Upper lobe of right lung (tissue), 1 donor: ENCODE data around the gene CDYL. TPM values are rescaled to one million over a fixed set of nuclear protein-coding genes. Genes with fewer than 3 reads are reported as not detected.
A peak's percentile ranks its signal among the peaks of the same experiment; 100 is the strongest.

ENCODE experiments used
- ATAC-seq: fragments of 200-7000 bp; cut with Tn5 transposase; one replicate; pipeline ENCODE4 v1.9.1; 2020; ENCODE audit warnings: mild to moderate bottlenecking, moderate library complexity
- DNase-seq: peaks from one replicate; pipeline ENCODE4 v3.0.0-alpha.2; 2020
- H3K27ac ChIP-seq: fragments of 200-600 bp; one replicate; pipeline ENCODE4 v1.8.0; 2022
- H3K27me3 ChIP-seq: fragments of 200-600 bp; one replicate; pipeline ENCODE4 v1.8.0; 2022; ENCODE audit warnings: mild to moderate bottlenecking
- H3K36me3 ChIP-seq: fragments of 200-600 bp; one replicate; pipeline ENCODE4 v1.8.0; 2022
- H3K4me1 ChIP-seq: fragments of 200-600 bp; one replicate; pipeline ENCODE4 v1.8.0; 2022
- H3K4me3 ChIP-seq: fragments of 200-600 bp; one replicate; pipeline ENCODE4 v1.8.0; 2022; ENCODE audit warnings: mild to moderate bottlenecking
- H3K9me3 ChIP-seq: fragments of 200-600 bp; one replicate; pipeline ENCODE4 v1.8.0; 2022
- intact Hi-C: fragments of 100-400 bp; cut with DNase I; formaldehyde crosslinking; loops from one replicate; pipeline ENCODE4 v1.11.0; 2022
- total RNA-seq: library from RNA; stranded (reverse); fragmentation: NEBNext Ultra II Directional; extraction: Animal tissue kit (Norgen Biotek cat#: 25700); gene quantifications from one replicate; pipeline ENCODE4 v1.2.1, GENCODE V29; 2021
- TF ChIP-seq, protein P1 (sequence below): fragments of 200-600 bp; IDR thresholded peaks from one replicate; pipeline ENCODE4 v1.8.0; 2022; ENCODE audit warnings: antibody characterized with exemption
- donor health status: DM: no; HTN: yes; CAD: no; lungs with severe emphysema.

Gene CDYL
- total RNA-seq, 1 donor from 2014 or later, result 40.8 TPM

DNA sequence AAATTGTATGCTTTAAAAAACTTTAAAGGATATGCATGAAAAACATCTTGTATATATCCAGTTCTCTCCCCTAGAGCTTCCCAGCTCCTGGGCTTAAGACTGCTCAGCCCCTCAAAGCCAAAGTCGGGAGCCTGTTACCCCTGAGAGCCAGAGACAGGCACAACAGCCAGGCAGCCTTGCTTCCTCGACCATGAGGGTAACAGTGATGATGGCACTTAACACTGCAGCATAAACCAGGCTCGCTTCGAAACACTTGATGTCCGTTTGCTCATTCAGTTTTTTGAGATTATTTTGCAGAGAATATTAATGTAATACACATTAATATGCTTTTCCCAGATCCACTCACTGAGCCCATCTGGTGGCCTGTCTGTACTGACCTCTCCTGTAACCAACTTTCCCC, 180.4 kb downstream of the CDYL start:
- Histone ChIP-seq H3K27ac (no peak overlapping the region), H3K4me3 (no peak overlapping the region), H3K9me3 (no peaks in the 10 kb centered on the region), H3K36me3 (peaks cover 33% of the 10 kb centered on the region), H3K4me1 (no peaks in the 10 kb centered on the region), H3K27me3 (no peaks in the 10 kb centered on the region)
- intact Hi-C loops, result no loop called here
- TF ChIP-seq, protein P1, sequence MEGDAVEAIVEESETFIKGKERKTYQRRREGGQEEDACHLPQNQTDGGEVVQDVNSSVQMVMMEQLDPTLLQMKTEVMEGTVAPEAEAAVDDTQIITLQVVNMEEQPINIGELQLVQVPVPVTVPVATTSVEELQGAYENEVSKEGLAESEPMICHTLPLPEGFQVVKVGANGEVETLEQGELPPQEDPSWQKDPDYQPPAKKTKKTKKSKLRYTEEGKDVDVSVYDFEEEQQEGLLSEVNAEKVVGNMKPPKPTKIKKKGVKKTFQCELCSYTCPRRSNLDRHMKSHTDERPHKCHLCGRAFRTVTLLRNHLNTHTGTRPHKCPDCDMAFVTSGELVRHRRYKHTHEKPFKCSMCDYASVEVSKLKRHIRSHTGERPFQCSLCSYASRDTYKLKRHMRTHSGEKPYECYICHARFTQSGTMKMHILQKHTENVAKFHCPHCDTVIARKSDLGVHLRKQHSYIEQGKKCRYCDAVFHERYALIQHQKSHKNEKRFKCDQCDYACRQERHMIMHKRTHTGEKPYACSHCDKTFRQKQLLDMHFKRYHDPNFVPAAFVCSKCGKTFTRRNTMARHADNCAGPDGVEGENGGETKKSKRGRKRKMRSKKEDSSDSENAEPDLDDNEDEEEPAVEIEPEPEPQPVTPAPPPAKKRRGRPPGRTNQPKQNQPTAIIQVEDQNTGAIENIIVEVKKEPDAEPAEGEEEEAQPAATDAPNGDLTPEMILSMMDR, result no peak
- DNase-seq, result no peak
- ATAC-seq, result no peak

DNA sequence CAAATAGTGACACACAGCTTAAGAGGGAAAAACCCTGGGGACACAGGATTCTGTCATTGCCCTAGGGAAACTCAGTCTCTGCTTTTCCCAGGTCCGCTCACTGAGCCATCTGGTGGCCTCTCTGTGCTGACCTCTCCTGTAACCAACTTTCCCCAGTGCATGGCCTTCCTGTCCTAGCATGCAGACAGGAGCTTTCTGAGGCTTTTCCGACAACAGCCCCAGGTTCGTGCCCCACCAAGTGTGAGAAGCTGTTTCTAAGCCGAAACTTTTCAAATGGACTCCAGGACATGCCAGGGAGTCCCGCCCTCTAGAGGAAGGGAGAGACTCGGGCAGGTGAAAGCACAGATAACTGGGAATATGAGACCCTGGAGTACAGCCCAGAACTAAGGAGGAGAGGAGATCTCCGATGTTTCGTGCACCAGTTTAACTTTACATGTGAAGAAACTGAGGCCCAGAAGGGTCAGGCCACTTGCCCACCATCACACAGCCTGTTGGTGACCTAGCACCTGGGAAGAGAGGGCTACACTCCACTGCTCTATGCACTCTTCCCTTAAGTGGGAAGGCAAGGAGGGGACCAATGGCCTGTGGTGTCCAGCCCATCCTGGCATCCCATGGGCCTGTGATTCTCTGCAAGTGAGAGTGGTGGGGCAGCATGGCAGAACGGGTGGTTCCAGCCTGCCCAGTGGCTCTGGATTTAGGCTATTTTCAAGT, 181.5 kb downstream of the CDYL start:
- no peak overlapping the region for H3K4me3 ChIP-seq
- H3K27ac ChIP-seq, result no peak overlapping the region
- no peaks in the 10 kb centered on the region for H3K27me3 ChIP-seq
- DNase-seq (no peak), ATAC-seq (peak; percentile 34)
- intact Hi-C loops, result no loop called here
- H3K4me1 ChIP-seq, result no peaks in the 10 kb centered on the region
- no peaks in the 10 kb centered on the region for H3K9me3 ChIP-seq
- H3K36me3 ChIP-seq, result peaks cover 26% of the 10 kb centered on the region
- TF ChIP-seq, protein P1, result peak; percentile 13

DNA sequence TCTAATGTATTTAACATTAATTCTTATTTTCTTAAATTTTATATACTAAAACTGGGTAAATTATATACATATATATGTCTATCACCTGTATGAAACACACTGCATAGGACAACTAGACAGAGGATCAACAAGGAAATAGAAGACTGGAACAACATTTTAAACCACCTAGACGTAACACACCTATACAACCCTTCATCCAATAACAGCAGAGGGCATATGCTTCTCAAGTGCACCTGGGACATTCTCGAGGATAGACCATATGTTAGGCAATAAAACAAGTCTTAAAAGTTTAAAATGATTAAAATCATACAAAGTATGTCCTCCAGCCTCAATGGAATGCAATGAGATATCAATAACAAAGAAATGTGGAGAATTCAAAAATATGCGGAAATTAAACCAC, 182.4 kb downstream of the CDYL start:
- DNase-seq, result no peak
- intact Hi-C loops, result no loop called here
- Histone ChIP-seq H3K4me3 (no peak overlapping the region), H3K9me3 (no peaks in the 10 kb centered on the region), H3K4me1 (no peaks in the 10 kb centered on the region), H3K27ac (no peak overlapping the region), H3K36me3 (peaks cover 19% of the 10 kb centered on the region), H3K27me3 (no peaks in the 10 kb centered on the region)
- TF ChIP-seq, protein P1, result no peak
- ATAC-seq, result no peak

DNA sequence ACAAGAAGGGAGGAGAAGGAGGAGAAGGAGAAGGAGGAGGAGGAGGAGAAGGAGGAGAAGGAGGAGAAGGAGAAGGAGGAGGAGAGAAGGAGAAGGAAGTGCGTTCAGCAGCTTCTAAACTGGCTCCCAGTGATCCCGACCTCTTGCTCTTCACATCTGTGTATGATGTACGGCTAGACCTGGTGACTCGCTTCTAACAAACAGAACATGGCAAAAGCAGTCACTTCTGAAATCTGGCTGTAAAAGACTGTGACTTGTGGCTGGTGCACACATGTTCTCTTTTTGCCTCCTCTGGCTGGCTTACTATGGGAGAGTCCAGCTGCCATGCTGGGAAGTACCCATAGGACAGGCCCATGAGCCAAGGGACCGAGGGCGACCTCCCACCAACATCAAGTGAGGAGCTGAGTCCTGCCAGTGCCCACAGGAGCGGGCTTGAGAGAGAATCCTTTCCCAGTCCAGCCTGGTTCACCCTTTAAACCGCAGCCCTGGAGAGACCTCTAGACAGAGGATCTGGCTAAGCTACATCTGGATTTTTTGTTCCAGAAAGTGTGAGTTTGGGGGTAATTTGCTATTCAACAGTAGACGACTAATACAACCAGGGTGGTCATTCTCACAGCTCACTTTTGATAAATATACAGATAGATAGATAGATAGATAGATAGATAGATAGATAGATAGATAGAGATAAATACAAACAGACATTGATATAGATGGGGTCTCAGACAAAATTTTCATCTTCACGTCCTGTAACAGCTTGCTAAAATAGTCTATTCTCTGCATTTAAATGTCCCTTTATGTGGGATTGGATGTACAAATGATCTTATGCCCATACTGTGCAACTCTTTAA, 185.3 kb downstream of the CDYL start:
- Histone ChIP-seq H3K4me3 (no peak overlapping the region), H3K27me3 (no peaks in the 10 kb centered on the region), H3K36me3 (no peaks in the 10 kb centered on the region), H3K9me3 (no peaks in the 10 kb centered on the region), H3K27ac (no peak overlapping the region), H3K4me1 (no peaks in the 10 kb centered on the region)
- intact Hi-C loops, result no loop called here
- DNase-seq (no peak), ATAC-seq (peak; percentile 27)
- TF ChIP-seq, protein P1, result no peak

DNA sequence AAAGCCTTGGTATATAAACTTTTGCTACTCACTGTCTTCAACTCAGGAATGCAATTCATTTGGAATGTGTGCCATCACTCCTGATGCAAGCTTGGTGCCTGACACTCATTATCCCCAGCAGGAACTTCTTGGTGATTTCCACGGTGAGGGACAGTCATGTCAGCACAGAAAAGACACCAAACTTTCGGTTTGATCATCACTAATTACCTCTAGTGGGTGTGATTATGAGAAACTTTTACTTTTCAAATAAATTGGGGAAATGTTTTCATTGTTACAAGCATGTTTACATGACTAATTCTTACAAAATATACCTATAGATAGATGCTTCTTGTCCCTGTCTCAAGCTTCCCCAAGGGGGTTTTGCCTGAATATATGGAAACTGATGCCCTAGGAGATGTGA, 186.7 kb downstream of the CDYL start:
- no peak overlapping the region for H3K27ac ChIP-seq
- intact Hi-C loops, result no loop called here
- H3K4me3 ChIP-seq, result no peak overlapping the region
- H3K27me3 ChIP-seq, result no peaks in the 10 kb centered on the region
- H3K36me3 ChIP-seq, result no peaks in the 10 kb centered on the region
- no peak for DNase-seq
- no peaks in the 10 kb centered on the region for H3K4me1 ChIP-seq
- TF ChIP-seq, protein P1, result no peak
- ATAC-seq, result no peak
- no peaks in the 10 kb centered on the region for H3K9me3 ChIP-seq
